Left colon (tissue), 2 donors: ENCODE data around the gene HOXA4. TPM values are rescaled to one million over a fixed set of nuclear protein-coding genes. Genes with fewer than 3 reads are reported as not detected.

ENCODE experiments used
- ATAC-seq: fragments of 200-7000 bp; cut with Tn5 transposase; one replicate; pipeline ENCODE4 v1.9.1; 2020; ENCODE audit warnings: mild to moderate bottlenecking, moderate library complexity
- DNase-seq, 2 donors: peaks; one replicate each; pipeline ENCODE4 v3.0.0-alpha.2; 2020
- intact Hi-C, 2 donors: fragments of 100-400 bp; cut with DNase I in 1 of 2; cut with micrococcal nuclease in 1 of 2; formaldehyde crosslinking; loops; one replicate each; pipeline versions ENCODE4 v1.11.2 to v1.14.0; 2022; cut with DNase I, micrococcal nuclease
- microRNA-seq, 2 donors: library from miRNA; unstranded; fragments of <30 nt; microRNA quantifications; one replicate each; pipeline versions ENCODE4 v1.1.0 to v1.2.0, GENCODE V29; 2020
- total RNA-seq, 2 donors: library from RNA; stranded (reverse); fragmentation: NEBNext Ultra II Directional; extraction: Animal tissue kit (Norgen Biotek cat#: 25700); gene quantifications; one replicate each; pipeline ENCODE4 v1.2.1, GENCODE V29; 2021
- donor health status: DM: no; HTN: no; CAD: no.
- donor health status: DM: yes; HTN: yes; CAD: no.

The HOXA4 gene
- total RNA-seq, 2 donors from 2014 or later: 4.5 to 5.1 TPM

DNA sequence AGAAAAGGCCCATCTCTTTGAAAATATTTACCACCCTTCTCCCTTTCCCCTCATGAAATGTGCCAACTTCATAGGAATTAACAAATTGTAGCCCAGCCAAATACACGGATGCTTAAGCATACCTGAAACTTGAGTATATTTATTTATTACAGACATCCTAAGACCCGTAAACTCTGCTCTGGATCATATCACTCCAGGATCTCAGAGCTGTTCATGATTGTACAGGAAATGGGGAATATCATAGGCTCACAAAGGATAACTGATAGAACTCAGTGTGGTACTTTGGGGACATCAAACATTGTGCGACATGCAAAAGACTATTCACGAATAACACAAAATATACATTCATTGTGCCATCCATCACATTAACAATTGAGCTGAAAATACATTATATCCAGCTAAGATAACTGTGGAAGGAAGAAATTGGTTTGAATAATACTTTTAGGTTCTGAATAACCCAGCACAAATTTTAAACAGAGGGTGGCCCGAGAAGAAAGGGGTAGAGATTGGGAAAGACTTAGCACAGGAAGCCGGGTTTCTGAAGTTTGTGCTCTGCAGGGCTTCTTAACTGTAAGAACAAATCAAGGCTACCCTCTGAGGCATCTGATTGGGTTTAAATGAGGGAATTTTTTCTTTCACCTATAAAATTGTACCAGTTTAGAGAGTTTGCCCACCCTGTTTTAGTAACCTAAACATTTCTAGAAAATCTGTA, 37.2 kb downstream of the HOXA4 start:
- DNase-seq (no peak), ATAC-seq (no peak)
- intact Hi-C loops: no loop called here

DNA sequence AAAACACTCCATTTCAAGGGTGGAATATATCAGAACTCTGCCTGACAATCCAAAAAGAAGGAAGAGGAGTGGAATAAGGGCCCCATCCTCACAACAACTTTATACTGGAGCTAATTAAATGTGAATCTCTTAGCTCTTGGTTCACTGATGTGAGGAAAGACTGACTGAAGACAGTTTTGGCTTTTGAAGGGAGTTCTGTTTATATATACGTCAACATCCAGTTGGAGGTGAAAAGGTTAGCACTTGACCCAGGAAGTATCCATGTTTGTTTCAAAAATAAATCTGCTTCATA, 37.8 kb downstream of the HOXA4 start:
- DNase-seq: no peak
- intact Hi-C loops: no loop called here

DNA sequence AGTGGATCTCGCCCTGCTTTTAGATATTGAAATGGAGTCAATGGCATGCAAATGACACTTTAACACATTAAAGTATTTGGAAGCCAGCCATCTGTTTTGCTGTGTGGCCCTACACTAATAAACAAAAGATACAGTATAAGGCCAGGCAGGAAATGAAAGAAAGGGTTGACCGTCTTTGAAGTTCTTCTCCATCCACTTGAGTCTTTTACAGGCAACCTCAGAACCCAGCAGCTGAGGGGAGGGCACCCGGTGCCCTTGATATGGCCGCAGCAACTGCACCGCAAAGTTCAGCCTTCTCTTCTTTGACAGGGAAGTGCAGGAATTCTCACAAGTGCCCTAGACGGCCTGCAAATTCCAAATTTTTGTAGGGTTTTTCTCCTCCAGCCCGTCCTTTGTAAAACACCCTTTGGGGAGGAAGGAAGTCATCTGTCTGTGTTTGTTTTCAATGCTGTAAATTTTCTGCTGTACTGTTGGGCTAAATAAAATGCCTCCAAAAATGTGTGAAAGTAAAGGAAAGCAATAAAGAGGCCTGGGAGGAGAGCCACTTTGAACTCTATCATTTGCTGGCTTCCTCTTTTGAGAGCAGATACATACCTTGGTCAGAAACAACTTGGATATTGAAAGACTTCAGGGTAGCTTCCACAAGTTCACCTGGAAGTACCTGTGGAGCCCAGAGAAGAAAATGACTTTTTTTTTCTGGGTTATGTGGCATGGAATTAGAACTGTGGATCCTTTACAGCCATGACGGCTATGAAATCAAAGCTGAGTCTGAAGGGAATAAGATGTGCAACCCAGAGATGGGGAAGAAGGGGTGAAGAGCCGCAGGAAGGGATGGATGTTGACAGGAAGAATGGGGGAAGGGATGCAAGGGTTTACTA, 38.4 kb downstream of the HOXA4 start:
- no peak for DNase-seq
- intact Hi-C loops: no loop called here
- no peak for ATAC-seq

More for the DNA sequence above, 37.8 kb downstream of the HOXA4 start:
- ATAC-seq: no peak

DNA sequence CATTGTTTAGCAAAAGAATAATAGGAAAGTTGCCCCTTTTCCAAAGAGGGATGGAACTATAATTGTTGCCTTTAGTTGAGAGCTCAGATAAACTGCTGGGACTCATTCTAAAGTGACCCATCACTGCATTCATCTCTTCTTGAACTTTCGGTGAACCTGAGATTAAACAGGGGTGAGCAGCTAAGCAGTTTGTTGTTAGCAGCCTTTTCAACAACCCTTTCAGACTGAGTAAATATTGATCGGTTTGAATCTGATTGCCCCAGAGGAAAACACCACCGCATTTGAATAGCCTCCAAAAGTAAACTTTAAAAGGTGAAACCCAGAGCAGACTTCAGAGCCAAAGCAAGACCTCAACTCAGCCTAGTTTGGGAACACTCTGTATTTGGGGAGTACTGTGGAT, 39.5 kb downstream of the HOXA4 start:
- intact Hi-C loops: no loop called here
- ATAC-seq: no peak

DNA sequence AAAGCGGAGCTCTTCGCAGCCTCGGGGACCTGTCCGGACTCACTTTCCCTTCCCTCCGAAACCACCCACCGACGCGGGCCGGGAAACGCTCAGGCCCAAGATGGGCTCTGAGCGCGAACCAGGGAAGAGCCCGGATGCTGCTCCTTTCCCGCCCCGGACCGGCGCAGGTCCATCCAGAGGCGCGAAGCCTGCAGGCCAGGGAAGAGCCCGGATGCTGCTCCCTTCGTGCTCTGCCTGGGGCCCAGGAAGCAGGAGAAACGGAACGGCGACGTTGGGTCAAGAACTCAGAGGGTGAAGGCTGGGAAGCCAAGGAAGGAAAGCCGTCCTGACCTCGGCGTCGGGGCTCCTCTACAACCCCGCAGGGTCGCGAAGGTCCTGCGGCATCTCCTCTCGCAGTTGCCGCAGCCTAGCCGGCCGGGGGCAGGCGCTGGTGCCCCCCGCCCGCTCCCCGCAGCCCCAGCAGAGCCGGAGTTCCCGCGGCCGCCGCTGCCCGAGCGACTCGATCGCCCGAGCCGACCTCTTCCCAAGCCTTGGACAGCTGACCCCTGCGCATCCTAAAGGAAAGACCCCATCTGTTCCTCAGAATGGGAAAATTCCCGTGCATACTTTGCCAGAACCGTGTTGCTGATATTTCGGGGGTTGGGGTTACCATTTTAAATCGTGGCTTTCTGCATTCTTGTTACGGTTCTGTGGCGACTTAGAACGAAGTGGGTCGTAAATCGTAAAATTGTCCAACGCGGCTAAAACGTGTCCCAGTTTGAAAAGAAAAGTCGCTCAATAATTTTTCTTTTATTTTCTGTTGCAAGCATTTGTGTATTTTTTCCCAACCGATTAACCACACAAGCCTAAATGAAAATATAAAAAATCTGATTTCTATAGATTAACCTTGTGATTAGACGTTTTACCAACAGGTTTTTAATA, 42.3 kb downstream of the HOXA4 start:
- intact Hi-C loops: no loop called here
- ATAC-seq (no peak), DNase-seq (no peak)

More for the DNA sequence above, 39.5 kb downstream of the HOXA4 start:
- DNase-seq: no peak

DNA sequence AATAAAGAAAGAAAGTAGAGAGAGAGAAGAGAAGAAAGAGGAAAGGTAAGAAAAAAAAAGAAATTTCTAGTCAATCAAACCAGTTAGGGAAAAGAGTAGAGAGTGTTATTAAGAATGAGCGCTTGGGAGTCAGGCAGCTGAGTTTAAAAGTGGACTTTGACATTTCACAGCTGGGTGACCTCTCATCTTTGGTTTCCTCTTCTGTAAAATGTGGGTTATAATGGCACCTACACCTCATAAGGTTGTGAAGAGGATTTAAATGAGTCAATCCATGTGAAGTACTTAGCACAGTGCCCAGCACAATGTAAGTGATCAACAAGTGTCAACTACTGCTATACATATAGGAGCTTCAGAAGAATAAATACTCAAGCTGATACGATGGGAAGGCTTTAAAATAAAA, 46.9 kb downstream of the HOXA4 start:
- ATAC-seq: peak; percentile 44
- intact Hi-C loops: no loop called here

DNA sequence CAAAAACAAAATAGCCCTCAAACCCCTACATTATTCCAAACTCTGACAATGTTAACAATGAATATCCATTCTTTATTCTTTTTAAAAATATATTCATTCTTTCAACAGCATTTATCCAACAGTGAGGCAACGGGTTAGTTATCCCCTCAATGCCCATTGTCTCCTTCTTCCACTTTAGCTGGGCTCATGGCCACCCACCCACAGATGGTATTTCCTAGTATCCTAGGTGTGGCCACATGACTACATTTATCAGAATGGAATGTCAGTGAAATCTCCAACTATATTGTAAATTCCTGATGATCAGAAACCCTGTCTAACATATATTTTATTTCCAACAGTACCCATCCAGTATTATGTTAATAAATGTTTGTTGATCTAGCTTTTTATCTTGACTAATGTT, 48.4 kb downstream of the HOXA4 start:
- intact Hi-C loops: no loop called here
- DNase-seq (no peak), ATAC-seq (no peak)

More for the DNA sequence above, 46.9 kb downstream of the HOXA4 start:
- no peak for DNase-seq

DNA sequence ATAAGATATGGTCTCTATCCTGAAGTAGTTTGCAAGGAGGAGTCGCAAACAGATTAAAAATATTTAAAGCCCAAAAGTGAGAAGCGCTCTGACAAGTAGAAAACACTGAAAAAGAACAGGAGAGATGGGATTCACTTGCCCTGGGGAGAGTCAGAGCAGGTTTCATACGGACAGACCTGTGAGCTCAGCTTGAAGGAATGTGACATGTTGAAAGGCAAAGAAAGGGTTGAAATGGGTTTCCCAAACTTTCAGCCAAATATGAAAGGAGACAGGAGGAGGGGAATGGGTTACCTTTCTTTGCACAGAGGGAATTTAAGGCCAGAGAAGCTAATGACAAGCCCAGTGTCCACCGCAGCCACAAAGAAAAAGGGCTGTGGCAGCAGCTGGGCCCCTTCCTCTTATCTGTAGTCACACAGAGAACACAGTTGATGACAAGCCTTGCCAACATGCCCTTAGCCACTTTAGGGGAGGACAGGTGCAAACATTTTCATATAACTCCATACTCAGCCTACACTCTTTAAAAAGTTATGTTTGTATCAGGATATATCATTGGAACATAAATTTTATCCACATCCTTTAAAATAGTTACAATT, 49.6 kb downstream of the HOXA4 start:
- DNase-seq (no peak), ATAC-seq (no peak)
- intact Hi-C loops: no loop called here

DNA sequence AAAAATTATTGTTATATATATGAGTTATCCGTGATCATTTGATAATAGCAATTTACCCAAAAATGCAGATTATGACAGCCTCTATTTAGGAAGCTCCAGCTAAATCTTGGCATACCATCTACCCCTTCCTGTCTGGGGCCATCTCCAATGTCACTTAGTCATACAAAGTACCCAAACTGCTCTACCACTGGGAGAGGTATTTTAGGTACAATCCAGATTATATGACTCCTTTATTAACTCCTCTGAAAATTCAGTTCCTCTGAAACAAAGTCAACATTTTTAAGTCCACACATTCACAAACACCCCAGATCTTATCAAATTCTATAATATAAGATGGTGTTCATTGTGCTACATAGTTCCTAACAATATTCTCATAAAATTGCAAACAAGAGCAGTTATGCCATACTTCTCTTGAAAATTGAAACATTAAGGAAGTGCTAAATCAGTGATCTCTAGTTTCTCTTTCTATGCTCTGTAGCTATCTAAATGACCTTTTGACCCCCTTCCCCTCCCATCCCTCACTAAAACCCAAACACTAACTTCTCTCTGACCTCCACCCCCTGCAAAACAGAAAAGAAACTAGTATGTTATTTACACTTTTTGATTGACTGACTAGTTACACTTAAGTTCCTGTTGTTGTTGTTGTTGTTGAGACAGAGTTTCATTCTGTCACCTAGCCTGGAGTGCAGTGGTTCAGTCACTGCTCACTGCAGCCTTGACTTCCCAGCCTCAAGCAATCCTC, 51.2 kb downstream of the HOXA4 start:
- no peak for DNase-seq
- peak; percentile 54 for ATAC-seq

DNA sequence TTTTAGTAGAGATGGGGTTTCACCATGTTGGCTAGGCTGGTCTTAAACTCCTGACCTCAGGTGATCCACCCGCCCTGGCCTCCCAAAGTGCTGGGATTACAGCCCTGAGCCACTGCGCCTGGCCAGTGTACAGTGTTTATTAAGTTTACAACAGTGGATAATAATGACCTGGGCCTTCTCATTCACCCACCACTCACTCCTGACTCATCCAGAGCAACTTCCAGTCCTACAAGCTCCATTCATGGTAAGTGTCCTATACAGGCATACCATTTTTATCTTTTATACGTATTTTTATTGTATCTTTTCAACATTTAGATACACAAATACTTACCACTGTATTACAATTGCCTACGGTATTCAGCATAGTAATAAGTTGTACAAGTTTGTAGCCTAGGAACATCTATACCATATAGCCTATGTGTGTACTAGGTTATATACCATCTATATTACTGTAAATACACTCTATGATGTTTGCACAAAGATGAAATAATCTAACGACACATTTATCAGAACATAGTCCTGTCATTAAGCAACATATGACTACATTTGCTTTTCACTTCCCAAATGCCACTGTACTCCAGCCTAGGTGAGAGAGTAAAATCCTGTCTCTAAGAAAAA, 51.8 kb downstream of the HOXA4 start:
- intact Hi-C loops: no loop called here
- ATAC-seq (peak; percentile 61), DNase-seq (no peak)

More for the DNA sequence above, 51.2 kb downstream of the HOXA4 start:
- intact Hi-C loops: no loop called here

Small RNAs within 50 kb of the gene (microRNA-seq; reads per million reads assigned to microRNA genes)
- gene MIR196B: 9,824 to 14,408 reads per million in 2 donors

Other genes with a start within 250 kb of the HOXA4 start
- 1 to 10 TPM; 2.4 to 3.0 TPM for gene HOXA1, start 34.8 kb downstream of the HOXA4 start, total RNA-seq
- gene HOXA2, start 28.1 kb downstream of the HOXA4 start, total RNA-seq: 1 to 10 TPM; 2.7 to 3.2 TPM
- gene HOXA5, start 12.9 kb upstream of the HOXA4 start, total RNA-seq: 10 to 100 TPM; 13.0 to 16.2 TPM
- gene HOXA6, start 17.0 kb upstream of the HOXA4 start, total RNA-seq: 10 to 100 TPM; 20.0 to 21.2 TPM
- 10 to 100 TPM; 16.4 to 23.2 TPM for gene HOXA3, start 21.8 kb upstream of the HOXA4 start, total RNA-seq
- 10 to 100 TPM; 30.2 to 38.9 TPM for gene HOXA7, start 25.9 kb upstream of the HOXA4 start, total RNA-seq
- 10 to 100 TPM; 18.0 to 28.6 TPM for gene HOXA9, start 34.8 kb upstream of the HOXA4 start, total RNA-seq
- 10 to 100 TPM; 23.4 to 30.0 TPM for gene HOXA10, start 43.6 kb upstream of the HOXA4 start, total RNA-seq
- 1 to 10 TPM; 3.1 to 6.1 TPM for gene HOXA11, start 54.5 kb upstream of the HOXA4 start, total RNA-seq
- gene HOXA13, start 69.3 kb upstream of the HOXA4 start, total RNA-seq: 10 to 100 TPM; 35.2 to 39.4 TPM
- gene EVX1, start 112.0 kb upstream of the HOXA4 start, total RNA-seq: under 1 TPM; 0.82 to 0.87 TPM